PFSK-1 (cell line): ENCODE results near the gene HPCAL4.

Source experiments
- POLR2AphosphoS5 ChIP-seq: IDR thresholded peaks from 2 replicates; pipeline ENCODE4 v1.6.1; 2012; ENCODE audit warnings: low read depth, mild to moderate bottlenecking, control low read depth, low read length, moderate library complexity
- TAF1 ChIP-seq: IDR thresholded peaks from 2 replicates; pipeline ENCODE4 v1.6.1; 2012; ENCODE audit warnings: low read length, control low read depth, borderline replicate concordance; ENCODE audit not compliant: insufficient read depth

GRCh38 chr1:39729842-39730241, 38.6 kb upstream of the HPCAL4 start:
- TF ChIP-seq TAF1 (no peak), POLR2AphosphoS5 (no peak)
